Measurements from ENCODE around the gene TMEM14B. TPM values are rescaled to one million over a fixed set of nuclear protein-coding genes. Genes with fewer than 3 reads are reported as not detected.
A peak's percentile ranks its signal among the peaks of the same experiment; 100 is the strongest.

The TMEM14B gene
- total RNA-seq, 4 donors from 2014 or later, result 40.8 to 64.7 (median 45.5) TPM

DNA sequence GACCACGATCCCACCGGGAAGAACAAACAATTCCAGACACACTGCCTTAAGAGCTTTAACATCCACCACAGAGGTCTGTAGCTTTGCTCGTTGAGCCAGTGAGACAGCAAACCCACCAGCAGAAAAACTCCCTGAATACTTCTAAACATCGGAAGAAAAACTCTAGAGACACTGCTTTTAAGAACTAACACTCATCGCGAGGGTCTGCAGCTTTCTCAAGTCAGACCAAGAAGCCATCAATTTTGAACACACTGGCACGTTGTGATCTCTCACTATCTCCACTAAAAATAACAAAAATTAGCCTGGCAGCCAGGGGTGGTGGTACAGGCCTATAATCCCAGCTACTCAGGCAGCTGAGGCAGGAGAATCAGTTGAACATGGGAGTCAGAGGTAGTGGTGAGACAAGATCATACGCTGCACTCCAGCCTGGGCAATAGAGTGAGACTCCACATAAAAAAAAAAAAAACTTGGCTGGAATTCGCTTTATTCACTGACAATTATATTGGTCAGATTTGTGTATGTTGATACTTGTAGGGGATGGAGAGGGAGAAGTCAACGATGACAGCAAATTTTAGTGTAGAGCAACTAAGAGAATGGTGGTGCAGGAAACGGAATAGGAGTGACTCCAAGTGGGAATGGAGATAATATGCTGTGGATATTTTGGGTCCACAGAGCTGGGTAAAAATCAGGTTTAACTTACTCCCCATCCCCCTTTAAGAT lies 25.6 kb upstream of the TMEM14B start:
- H3K4me3 ChIP-seq, result peak overlapping the region; percentile 67
- 73% methylated on average over 11 of the region's 11 CpGs for WGBS
- H3K4me1 ChIP-seq, result peaks cover 44% of the 10 kb centered on the region
- peak overlapping the region; percentile 85 for H3K27ac ChIP-seq
- no peak for DNase-seq (ENCODE audit: low spot score in 2 of 2)
- H3K36me3 ChIP-seq, result peaks cover 18% of the 10 kb centered on the region
- no peaks in the 10 kb centered on the region for H3K27me3 ChIP-seq
- H3K9me3 ChIP-seq, result no peaks in the 10 kb centered on the region
- TF ChIP-seq, protein P1, sequence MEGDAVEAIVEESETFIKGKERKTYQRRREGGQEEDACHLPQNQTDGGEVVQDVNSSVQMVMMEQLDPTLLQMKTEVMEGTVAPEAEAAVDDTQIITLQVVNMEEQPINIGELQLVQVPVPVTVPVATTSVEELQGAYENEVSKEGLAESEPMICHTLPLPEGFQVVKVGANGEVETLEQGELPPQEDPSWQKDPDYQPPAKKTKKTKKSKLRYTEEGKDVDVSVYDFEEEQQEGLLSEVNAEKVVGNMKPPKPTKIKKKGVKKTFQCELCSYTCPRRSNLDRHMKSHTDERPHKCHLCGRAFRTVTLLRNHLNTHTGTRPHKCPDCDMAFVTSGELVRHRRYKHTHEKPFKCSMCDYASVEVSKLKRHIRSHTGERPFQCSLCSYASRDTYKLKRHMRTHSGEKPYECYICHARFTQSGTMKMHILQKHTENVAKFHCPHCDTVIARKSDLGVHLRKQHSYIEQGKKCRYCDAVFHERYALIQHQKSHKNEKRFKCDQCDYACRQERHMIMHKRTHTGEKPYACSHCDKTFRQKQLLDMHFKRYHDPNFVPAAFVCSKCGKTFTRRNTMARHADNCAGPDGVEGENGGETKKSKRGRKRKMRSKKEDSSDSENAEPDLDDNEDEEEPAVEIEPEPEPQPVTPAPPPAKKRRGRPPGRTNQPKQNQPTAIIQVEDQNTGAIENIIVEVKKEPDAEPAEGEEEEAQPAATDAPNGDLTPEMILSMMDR (IDR thresholded peaks at IDR 0.05), result no peak
- TF ChIP-seq POLR2A (IDR thresholded peaks at IDR 0.05) (no peak), POLR2AphosphoS5 (IDR thresholded peaks at IDR 0.05) (no peak)

DNA sequence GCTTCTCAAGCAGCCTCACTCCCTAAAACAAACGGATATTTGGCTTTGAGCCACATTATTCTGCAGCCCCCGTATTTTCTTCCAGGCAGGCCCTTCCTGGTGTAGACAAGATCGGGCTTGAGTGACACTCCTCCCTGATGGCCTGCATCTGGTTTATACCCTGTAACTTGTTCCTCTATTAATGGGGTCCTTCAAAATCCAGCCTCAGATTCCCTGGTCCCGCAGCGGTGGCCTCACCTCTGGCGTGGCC lies 25.1 kb upstream of the TMEM14B start:
- H3K27ac ChIP-seq, result peak overlapping the region; percentile 85
- H3K36me3 ChIP-seq, result peaks cover 22% of the 10 kb centered on the region
- H3K9me3 ChIP-seq, result no peaks in the 10 kb centered on the region
- DNase-seq (ENCODE audit: low spot score in 2 of 2), result no peak
- H3K27me3 ChIP-seq, result no peaks in the 10 kb centered on the region
- 0% methylated on average over 6 of the region's 6 CpGs for WGBS
- TF ChIP-seq EP300 (IDR thresholded peaks at IDR 0.05) (no peak), POLR2A (IDR thresholded peaks at IDR 0.05) (no peak), POLR2AphosphoS5 (IDR thresholded peaks at IDR 0.05) (no peak)
- TF ChIP-seq, protein P1 (IDR thresholded peaks at IDR 0.05), result no peak
- H3K4me1 ChIP-seq, result peaks cover 44% of the 10 kb centered on the region
- H3K4me3 ChIP-seq, result peak overlapping the region; percentile 67

DNA sequence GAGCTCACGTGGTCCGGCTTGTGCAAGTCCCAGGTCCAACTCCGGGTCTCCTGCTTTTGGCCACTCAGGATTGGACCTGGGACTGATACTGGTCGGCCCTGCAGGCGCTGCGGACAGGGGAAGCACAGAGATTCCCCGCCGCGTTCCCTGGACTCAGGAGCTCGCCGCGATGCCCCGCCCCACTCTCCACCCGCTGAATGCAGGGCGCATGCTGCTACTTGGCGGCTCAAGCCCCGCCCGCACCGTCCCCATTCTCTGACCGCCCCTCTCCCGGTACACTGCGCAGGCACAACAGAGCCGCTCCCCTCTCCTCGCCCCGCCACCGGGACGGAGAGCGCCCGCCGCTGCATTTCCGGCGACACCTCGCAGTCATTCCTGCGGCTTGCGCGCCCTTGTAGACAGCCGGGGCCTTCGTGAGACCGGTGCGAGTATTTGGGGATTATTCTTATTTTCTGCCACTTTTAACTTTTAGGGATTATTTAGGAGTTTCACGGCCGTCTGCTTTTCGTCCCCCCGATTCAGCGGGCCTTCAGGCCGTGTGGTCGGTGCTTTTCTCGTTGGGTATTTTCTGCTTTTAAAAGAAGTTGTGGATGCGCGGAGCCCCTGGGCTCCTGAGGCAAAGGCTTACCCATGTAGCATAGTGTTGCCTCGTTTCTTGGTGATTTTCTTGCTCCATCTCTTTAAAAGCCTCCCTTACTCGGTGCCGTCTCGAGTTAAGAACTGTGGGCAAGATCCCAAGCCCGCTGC lies 24.6 kb upstream of the TMEM14B start, which contains the start of gene TMEM14C:
Gene TMEM14C (plus strand): TSS at position 251 of the 747 bp plus-strand sequence. CDS start 1,544 bp downstream, outside the sequence.
- Histone ChIP-seq H3K4me1 (peaks cover 44% of the 10 kb centered on the region), H3K4me3 (peak within 1 kb of the TSS; percentile 67), H3K36me3 (peaks cover 26% of the 10 kb centered on the region), H3K9me3 (no peaks in the 10 kb centered on the region), H3K27ac (peak within 1 kb of the TSS; percentile 85), H3K27me3 (no peaks in the 10 kb centered on the region)
- under 1% methylated on average over 53 of the region's 55 CpGs for WGBS
- DNase-seq (ENCODE audit: low spot score in 2 of 2), result peak; percentile 99
- TF ChIP-seq POLR2AphosphoS5 (IDR thresholded peaks at IDR 0.05) (peak; percentile 2 to 63 (median 57)), POLR2A (IDR thresholded peaks at IDR 0.05) (peak in 1 of 2 donors; percentile 71), EP300 (IDR thresholded peaks at IDR 0.05) (no peak)
- TF ChIP-seq, protein P1 (IDR thresholded peaks at IDR 0.05), result no peak

DNA sequence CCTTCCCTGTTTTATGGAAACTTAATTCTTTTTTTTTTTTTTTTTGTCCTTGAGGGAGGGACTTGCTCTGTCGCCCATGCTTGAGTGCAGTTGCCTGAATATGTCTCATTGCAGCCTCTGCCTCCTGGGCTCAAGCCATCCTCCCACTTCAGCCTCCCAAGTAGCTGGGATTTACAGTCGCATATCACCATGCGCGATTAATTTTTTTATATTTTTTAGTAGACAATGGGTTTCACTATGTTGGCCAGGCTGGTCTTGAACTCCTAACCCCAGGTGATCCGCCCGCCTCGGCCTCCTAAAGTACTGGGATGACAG lies 24.1 kb upstream of the TMEM14B start:
- Histone ChIP-seq H3K9me3 (no peaks in the 10 kb centered on the region), H3K4me1 (peaks cover 44% of the 10 kb centered on the region), H3K36me3 (peaks cover 32% of the 10 kb centered on the region), H3K27me3 (no peaks in the 10 kb centered on the region), H3K27ac (peak overlapping the region; percentile 85), H3K4me3 (peak overlapping the region; percentile 67)
- TF ChIP-seq POLR2A (IDR thresholded peaks at IDR 0.05), result no peak
- TF ChIP-seq, protein P1 (IDR thresholded peaks at IDR 0.05), result no peak
- TF ChIP-seq POLR2AphosphoS5 (IDR thresholded peaks at IDR 0.05), result no peak
- no peak for TF ChIP-seq EP300 (IDR thresholded peaks at IDR 0.05)
- 21% methylated on average over 7 of the region's 7 CpGs for WGBS
- DNase-seq (ENCODE audit: low spot score in 2 of 2), result no peak

DNA sequence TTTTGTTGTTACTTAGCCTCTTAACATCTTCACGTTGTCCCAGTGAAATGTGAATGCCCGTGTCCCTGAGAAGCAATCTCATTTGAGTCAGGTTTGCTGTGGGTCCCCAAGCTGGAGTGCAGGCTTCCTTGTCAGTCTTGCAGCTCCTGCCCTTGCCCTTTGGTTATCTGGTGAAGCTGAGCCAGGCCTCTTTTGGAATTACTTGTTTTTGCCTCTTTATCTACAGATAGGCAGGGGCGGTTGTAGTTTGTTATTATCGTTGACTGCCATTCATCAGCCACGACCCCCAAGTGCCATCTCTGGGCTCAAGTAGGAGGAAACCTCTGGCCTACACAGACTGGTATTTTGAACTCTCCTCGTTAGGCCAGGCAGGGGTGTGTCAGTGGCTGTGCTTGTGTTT lies 22.6 kb upstream of the TMEM14B start:
- H3K36me3 ChIP-seq, result peaks cover 44% of the 10 kb centered on the region
- H3K4me1 ChIP-seq, result peaks cover 44% of the 10 kb centered on the region
- 93% methylated on average over 6 of the region's 6 CpGs for WGBS

More for the DNA sequence above, 22.6 kb upstream of the TMEM14B start:
- Histone ChIP-seq H3K27ac (no peak overlapping the region), H3K9me3 (no peaks in the 10 kb centered on the region), H3K27me3 (no peaks in the 10 kb centered on the region), H3K4me3 (no peak overlapping the region)
- DNase-seq (ENCODE audit: low spot score in 2 of 2), result no peak
- TF ChIP-seq, protein P1 (IDR thresholded peaks at IDR 0.05), result no peak
- no peak for TF ChIP-seq POLR2AphosphoS5 (IDR thresholded peaks at IDR 0.05)
- no peak for TF ChIP-seq EP300 (IDR thresholded peaks at IDR 0.05)
- no peak for TF ChIP-seq POLR2A (IDR thresholded peaks at IDR 0.05)
